AG04450 (cell line): Measurements from ENCODE around the gene USH2A. TPM values are rescaled to one million over a fixed set of nuclear protein-coding genes. Genes with fewer than 3 reads are reported as not detected.

Experiments
- CTCF ChIA-PET: fragments of 300-600, 350-600 bp; formaldehyde crosslinking; extraction: SDS; loops from one replicate; lab custom pipeline; 2022; ENCODE audit warnings: antibody characterized with exemption, inconsistent platforms; lab: Charles Lee
- POLR2A ChIA-PET: fragments of 350-600 bp; formaldehyde crosslinking; extraction: SDS; loops from one replicate; lab custom pipeline; 2021; ENCODE audit warnings: antibody characterized with exemption, inconsistent platforms; lab: Yijun Ruan, JAX
- DNase-seq: peaks from one replicate; pipeline ENCODE4 v3.0.0-alpha.2; 2011; ENCODE audit warnings: low read depth, low spot score
- H3K27ac ChIP-seq: one replicate; pipeline ENCODE4 v1.5.1; 2012; ENCODE audit warnings: low read depth, low read length, control low read depth
- H3K27me3 ChIP-seq: one replicate; pipeline ENCODE4 v1.6.0; 2012; ENCODE audit warnings: low read length; ENCODE audit not compliant: control insufficient read depth, insufficient read depth
- H3K4me3 ChIP-seq: 2 replicates; pipeline ENCODE4 v1.5.1; 2011; ENCODE audit warnings: mild to moderate bottlenecking, low read depth, low read length, control low read depth
- H3K9me3 ChIP-seq: 2 replicates; pipeline ENCODE4 v1.5.1; 2012; ENCODE audit warnings: low read length; ENCODE audit not compliant: control insufficient read depth, insufficient read depth
- polyA plus RNA-seq: library from polyadenylated mRNA; depleted of rRNA; stranded (reverse); fragments of >200 nt; gene quantifications from 2 replicates; pipeline ENCODE4 v1.2.3, GENCODE V29; 2011
- TF ChIP-seq, protein P1 (sequence below): IDR thresholded peaks from 2 replicates; pipeline ENCODE4 v1.5.1; 2011; ENCODE audit warnings: low read depth, low read length, control low read depth, inconsistent platforms

USH2A gene
- polyA plus RNA-seq, 1 experiment: 0.01 TPM

DNA sequence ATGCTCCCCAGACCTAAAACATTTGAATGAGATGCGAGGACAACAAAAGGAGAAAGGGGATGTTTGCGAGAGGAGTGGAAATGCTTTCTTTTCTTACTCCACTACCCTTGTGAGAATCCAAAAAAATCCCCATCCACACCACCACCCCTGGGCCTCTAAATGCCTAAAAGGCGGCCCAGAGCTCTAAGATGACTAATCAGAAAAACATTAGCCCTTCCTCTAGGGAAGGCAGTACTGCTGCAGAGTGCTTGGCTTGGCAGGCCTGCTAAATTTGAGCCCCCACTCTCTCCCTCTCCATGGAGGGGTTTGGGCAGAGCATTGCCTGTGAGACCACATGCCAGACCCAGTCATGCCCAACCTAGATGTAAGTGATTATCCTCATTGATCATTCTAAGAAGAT, 347.9 kb downstream of the USH2A start:
- no peak overlapping the region for H3K27ac ChIP-seq
- no peak overlapping the region for H3K4me3 ChIP-seq
- no peaks in the 10 kb centered on the region for H3K27me3 ChIP-seq
- no peaks in the 10 kb centered on the region for H3K9me3 ChIP-seq
- no peak for DNase-seq
- ChIA-PET CTCF (interaction anchor here (0.6 to 1.1 kb wide), 4 partner anchors 10 to 526 kb away, joined by 3 to 5 read pairs (median 3); no protein-coding TSS in a partner anchor), POLR2A (no interaction called here)
- TF ChIP-seq, protein P1, sequence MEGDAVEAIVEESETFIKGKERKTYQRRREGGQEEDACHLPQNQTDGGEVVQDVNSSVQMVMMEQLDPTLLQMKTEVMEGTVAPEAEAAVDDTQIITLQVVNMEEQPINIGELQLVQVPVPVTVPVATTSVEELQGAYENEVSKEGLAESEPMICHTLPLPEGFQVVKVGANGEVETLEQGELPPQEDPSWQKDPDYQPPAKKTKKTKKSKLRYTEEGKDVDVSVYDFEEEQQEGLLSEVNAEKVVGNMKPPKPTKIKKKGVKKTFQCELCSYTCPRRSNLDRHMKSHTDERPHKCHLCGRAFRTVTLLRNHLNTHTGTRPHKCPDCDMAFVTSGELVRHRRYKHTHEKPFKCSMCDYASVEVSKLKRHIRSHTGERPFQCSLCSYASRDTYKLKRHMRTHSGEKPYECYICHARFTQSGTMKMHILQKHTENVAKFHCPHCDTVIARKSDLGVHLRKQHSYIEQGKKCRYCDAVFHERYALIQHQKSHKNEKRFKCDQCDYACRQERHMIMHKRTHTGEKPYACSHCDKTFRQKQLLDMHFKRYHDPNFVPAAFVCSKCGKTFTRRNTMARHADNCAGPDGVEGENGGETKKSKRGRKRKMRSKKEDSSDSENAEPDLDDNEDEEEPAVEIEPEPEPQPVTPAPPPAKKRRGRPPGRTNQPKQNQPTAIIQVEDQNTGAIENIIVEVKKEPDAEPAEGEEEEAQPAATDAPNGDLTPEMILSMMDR: no peak

DNA sequence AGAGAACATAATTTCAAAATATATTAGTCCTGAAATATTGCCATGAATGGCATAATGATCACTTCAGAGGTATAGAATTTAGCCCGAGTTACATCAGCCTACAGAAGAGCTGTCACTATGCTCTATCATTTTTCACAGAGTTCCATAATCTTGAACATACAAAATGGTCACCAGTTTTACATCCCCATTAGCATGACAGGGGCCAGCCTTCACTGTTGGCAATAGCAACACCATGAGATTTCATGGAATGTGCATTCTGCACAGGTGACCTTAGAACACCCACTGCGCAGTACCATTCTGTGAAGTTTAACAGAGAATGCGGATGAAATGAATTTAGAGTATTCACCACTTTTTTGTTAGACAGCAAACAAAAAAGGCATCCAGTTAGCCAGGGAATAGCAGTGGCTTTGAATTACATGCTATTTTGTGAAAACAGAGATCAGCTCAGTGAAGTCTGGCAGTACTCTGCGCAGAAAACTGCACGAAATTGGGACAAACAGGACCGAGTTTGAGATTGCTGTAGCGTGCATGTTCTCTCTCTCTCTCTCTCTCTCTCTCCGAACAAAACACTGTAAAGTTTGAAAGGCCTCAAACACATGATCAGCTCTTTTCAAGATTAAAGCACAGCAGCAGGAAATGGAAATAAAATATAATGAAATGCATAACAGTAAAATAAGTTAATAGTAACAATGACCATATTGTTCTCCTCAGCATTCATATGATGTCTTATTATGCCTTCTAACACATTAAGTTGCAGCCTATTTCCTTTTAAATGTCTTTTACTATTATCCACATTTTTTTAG, 349.3 kb downstream of the USH2A start:
- H3K9me3 ChIP-seq: no peaks in the 10 kb centered on the region
- TF ChIP-seq, protein P1: no peak
- ChIA-PET CTCF (interaction anchor here (0.5 kb wide), 1 partner anchor 319 kb away, joined by 5 read pairs; no protein-coding TSS in a partner anchor), POLR2A (interaction anchor here (0.7 kb wide), 1 partner anchor 199 kb away, joined by 3 read pairs; no protein-coding TSS in a partner anchor)
- H3K4me3 ChIP-seq: no peak overlapping the region
- no peaks in the 10 kb centered on the region for H3K27me3 ChIP-seq
- no peak for DNase-seq
- H3K27ac ChIP-seq: no peak overlapping the region

DNA sequence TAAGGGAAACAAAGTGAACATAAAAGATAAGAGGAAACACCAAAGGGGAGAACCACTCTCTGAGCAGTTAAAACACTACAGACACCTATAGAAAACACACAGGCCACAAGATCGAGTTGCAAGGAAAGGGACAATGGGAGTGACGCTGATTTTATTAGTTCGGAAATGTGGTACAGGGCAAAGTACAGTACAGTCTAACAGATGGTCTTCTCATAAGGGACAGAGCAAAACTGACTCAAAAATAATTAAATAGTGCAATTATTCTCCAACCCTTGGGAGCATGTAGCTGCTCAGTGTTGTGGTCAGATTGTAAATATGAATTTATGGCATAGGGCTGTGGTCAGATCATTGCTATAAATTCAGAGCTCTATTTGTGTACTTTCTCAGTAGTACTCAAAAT, 352.0 kb downstream of the USH2A start:
- POLR2A ChIA-PET: no interaction called here

DNA sequence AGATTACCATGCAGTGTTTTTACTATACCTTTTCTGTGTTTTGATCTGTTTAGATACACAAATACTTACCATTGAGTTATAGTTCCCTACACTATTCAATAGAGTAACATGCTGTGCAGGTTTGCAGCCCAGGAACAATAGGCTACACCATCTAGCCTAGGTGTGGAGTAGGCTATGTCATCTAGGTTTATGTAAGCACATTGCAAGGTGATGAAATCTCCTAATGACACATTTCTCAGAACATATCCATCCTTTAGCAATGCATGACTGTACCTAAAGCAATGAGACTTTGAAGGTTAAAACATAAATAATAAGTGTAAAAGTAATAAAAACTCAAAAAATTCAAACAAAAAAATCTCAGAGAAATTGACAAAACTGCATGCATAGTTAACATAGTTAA, 358.6 kb downstream of the USH2A start:
- Histone ChIP-seq H3K27me3 (no peaks in the 10 kb centered on the region), H3K9me3 (no peaks in the 10 kb centered on the region), H3K4me3 (no peak overlapping the region), H3K27ac (no peak overlapping the region)
- no peak for DNase-seq
- ChIA-PET POLR2A (no interaction called here), CTCF (no interaction called here)
- TF ChIP-seq, protein P1: no peak

More for the DNA sequence above, 352.0 kb downstream of the USH2A start:
- CTCF ChIA-PET: interaction anchor here (0.9 kb wide), 1 partner anchor 8 kb away, joined by 3 read pairs; no protein-coding TSS in a partner anchor
- H3K27me3 ChIP-seq: no peaks in the 10 kb centered on the region
- H3K4me3 ChIP-seq: no peak overlapping the region
- no peak overlapping the region for H3K27ac ChIP-seq
- DNase-seq: no peak
- no peaks in the 10 kb centered on the region for H3K9me3 ChIP-seq
- TF ChIP-seq, protein P1: no peak

DNA sequence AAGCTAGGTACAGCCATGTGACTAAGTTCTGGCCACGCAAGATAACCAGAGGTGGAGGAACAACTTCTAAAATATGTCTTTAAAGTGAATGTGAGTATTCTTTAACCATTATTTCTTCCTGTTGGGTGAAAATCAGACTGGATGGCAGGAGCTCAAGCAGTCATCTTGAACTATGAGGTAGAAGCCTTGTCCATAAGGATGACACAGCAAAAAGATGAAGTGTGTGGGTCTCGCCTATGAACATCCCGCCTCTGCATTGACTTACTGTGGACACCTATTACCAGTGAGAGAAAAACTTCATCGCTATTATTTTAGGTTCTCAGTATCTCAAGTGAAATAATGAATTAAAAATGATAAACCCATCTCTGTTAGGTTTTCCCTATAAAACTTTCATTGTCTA, 365.3 kb downstream of the USH2A start:
- no peak overlapping the region for H3K27ac ChIP-seq
- no peaks in the 10 kb centered on the region for H3K27me3 ChIP-seq
- no peak overlapping the region for H3K4me3 ChIP-seq
- DNase-seq: no peak
- no peaks in the 10 kb centered on the region for H3K9me3 ChIP-seq
- TF ChIP-seq, protein P1: no peak
- ChIA-PET CTCF (no interaction called here), POLR2A (no interaction called here)
